Adrenal gland (tissue), 12 donors: ENCODE results near the gene PARP12. TPM values are rescaled to one million over a fixed set of nuclear protein-coding genes. Genes with fewer than 3 reads are reported as not detected.

Experiments used
- DNase-seq, 7 donors: peaks; one replicate each; pipeline ENCODE4 v3.0.0-alpha.2; 2019 to 2020
- H3K27ac ChIP-seq, 5 donors: fragments of 200-600 bp; sonication (generic) in 4 of 5; 1 replicate in 3 of 5; 2 replicates in 2 of 5; pipeline versions ENCODE4 v1.5.1 to v1.8.0; 2016 to 2020; ENCODE audit warnings: mild to moderate bottlenecking in 1 of 5
- H3K27me3 ChIP-seq: fragments of 200-600 bp; 2 replicates; pipeline ENCODE4 v1.8.0; 2021
- H3K36me3 ChIP-seq, 2 donors: fragments of 200-600 bp; replicated peaks in 1 of 2; 1 replicate in 1 of 2; 2 replicates in 1 of 2; pipeline versions ENCODE4 v1.5.1 to v1.8.0; 2018 to 2022
- H3K4me1 ChIP-seq, 2 donors: fragments of 200-600 bp; replicated peaks in 1 of 2; 1 replicate in 1 of 2; 2 replicates in 1 of 2; pipeline versions ENCODE4 v1.5.1 to v1.8.0; 2018 to 2021
- H3K4me3 ChIP-seq, 4 donors: fragments of 200-600 bp; sonication (generic) in 3 of 4; one replicate each; pipeline ENCODE4 v1.5.1; 2016 to 2018
- H3K9me3 ChIP-seq, 3 donors: fragments of 200-600 bp; sonication (generic) in 1 of 3; replicated peaks in 1 of 3; 1 replicate in 2 of 3; 2 replicates in 1 of 3; pipeline versions ENCODE4 v1.5.1 to v1.8.0; 2016 to 2021
- POLR2A ChIP-seq, 2 donors: fragments of 450-650 bp; IDR thresholded peaks; one replicate each; pipeline ENCODE4 v1.6.1; 2017; ENCODE audit warnings: antibody characterized with exemption in 2 of 2, mild to moderate bottlenecking in 2 of 2, moderate library complexity in 1 of 2
- WGBS, 4 donors: extraction: QIAGEN DNeasy Blood & Tissue Kit in 2 of 4; methylation state at CpG; one replicate each; pipeline versions ENCODE4 v1.1.5 to v1.1.7; 2013 to 2017; 5-methylcytosine and 5-hydroxymethylcytosine counted together
- intact Hi-C, 2 donors: fragments of 100-400 bp; cut with DNase I; formaldehyde crosslinking; loops; one replicate each; pipeline versions ENCODE4 v1.14.1 to v1.15.0; 2022 to 2023
- polyA plus RNA-seq, 3 donors: library from polyadenylated mRNA; stranded (reverse); fragments of 200-250 nt in 2 of 3; fragments of 350-450 nt in 1 of 3; fragmentation: Illumina TruSeq in 1 of 3; extraction: RNeasy Lipid Tissue Mini Kit (QIAGEN cat#74804) in 1 of 3; gene quantifications; one replicate each; pipeline ENCODE4 v1.2.3, GENCODE V29; 2013 to 2014
- total RNA-seq, 9 donors: library from RNA; depleted of rRNA in 4 of 9; stranded (reverse); fragments of >200 nt in 4 of 9; fragments of 120-200 nt in 1 of 9; fragmentation: NEBNext Ultra II Directional in 1 of 9; extraction: Animal tissue kit (Norgen Biotek cat#: 25700) in 1 of 9; gene quantifications; one replicate each; pipeline versions ENCODE4 v1.1.0 to v1.2.4, GENCODE V29; 2013 to 2023
- TF ChIP-seq, protein P1 (sequence below), 6 experiments: fragments of 450-650 bp in 4 of 6; fragments of 200-600 bp in 2 of 6; sonication (generic) in 1 of 6; IDR thresholded peaks; 1 replicate in 5 of 6; 2 replicates in 1 of 6; pipeline versions ENCODE4 v1.5.1 to v1.8.0; 2016 to 2021; ENCODE audit warnings: antibody characterized with exemption in 6 of 6, mild to moderate bottlenecking in 2 of 6, moderate library complexity in 1 of 6
- donor health status: healthy with polysubstance abuse.
- donor health status: Bipolar disorder and iron deficiency.
- donor health status: DM: yes; HTN: yes; CAD: no.
- donor health status: DM: no; HTN: no; CAD: no.
- donor health status: DM: no; HTN: no; CAD: no.
- donor health status: DM: yes; HTN: yes; CAD: no.

The PARP12 gene
- total and polyA plus RNA-seq, 12 donors: 11.5 to 49.4 (median 24.1) TPM

DNA sequence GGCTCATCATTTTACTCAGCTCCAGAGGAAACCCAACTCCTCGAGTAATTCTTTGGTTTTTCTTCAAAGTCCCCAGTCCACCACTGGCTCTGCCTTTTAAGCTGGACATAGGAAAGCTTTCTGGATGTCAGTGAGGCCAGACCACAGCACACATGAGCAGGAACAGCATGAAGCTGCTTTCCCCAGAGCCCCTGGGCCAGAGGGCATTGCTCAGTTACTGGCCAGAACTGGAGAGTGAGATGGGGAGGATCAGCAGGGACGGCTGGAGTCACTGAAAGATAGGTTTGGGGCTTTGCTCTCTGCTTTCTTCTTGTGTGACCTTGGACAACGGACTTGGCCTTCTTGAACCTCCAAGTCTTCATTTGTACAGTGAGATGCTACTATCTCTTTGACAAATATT is 43.1 kb downstream of the PARP12 start:
- DNase-seq: no peak
- Histone ChIP-seq H3K4me1 (no peaks in the 10 kb centered on the region), H3K4me3 (no peak overlapping the region), H3K27ac (no peak overlapping the region), H3K9me3 (no peaks in the 10 kb centered on the region), H3K27me3 (no peaks in the 10 kb centered on the region), H3K36me3 (peaks cover 0 to 5% of the 10 kb centered on the region in 2 donors)
- WGBS, 4 donors: 46 to 69% (median 64%) methylated on average over 3 of the region's 3 CpGs
- TF ChIP-seq POLR2A (IDR thresholded peaks at IDR 0.05): no peak
- TF ChIP-seq, protein P1, sequence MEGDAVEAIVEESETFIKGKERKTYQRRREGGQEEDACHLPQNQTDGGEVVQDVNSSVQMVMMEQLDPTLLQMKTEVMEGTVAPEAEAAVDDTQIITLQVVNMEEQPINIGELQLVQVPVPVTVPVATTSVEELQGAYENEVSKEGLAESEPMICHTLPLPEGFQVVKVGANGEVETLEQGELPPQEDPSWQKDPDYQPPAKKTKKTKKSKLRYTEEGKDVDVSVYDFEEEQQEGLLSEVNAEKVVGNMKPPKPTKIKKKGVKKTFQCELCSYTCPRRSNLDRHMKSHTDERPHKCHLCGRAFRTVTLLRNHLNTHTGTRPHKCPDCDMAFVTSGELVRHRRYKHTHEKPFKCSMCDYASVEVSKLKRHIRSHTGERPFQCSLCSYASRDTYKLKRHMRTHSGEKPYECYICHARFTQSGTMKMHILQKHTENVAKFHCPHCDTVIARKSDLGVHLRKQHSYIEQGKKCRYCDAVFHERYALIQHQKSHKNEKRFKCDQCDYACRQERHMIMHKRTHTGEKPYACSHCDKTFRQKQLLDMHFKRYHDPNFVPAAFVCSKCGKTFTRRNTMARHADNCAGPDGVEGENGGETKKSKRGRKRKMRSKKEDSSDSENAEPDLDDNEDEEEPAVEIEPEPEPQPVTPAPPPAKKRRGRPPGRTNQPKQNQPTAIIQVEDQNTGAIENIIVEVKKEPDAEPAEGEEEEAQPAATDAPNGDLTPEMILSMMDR (IDR thresholded peaks at IDR 0.05): no peak
- intact Hi-C loops: no loop called here

DNA sequence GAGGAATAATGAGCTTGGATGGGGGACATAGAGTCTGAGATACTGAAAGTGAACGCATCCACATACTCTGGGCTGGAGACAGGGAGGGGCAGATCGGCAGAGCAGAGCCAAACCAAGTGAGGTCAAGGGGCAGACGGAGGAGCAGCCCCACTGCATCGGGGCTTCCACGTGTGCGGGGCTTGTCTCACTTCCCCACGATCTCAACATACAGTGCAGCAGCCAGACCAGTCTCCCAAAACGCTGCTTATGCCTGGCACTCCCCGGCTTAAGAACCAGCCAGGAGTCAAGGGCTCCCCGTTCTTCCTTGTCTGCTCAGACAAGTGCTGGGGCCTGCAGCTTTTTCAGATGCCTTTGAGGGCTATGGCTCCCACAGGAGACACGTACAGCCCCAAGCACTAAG is 43.6 kb downstream of the PARP12 start:
- TF ChIP-seq POLR2A (IDR thresholded peaks at IDR 0.05): no peak
- TF ChIP-seq, protein P1 (IDR thresholded peaks at IDR 0.05): no peak
- no peak overlapping the region for H3K4me3 ChIP-seq
- no peaks in the 10 kb centered on the region for H3K27me3 ChIP-seq
- no peaks in the 10 kb centered on the region for H3K4me1 ChIP-seq
- no peak for DNase-seq
- no peak overlapping the region for H3K27ac ChIP-seq
- H3K36me3 ChIP-seq: peaks cover 0 to 5% of the 10 kb centered on the region in 2 donors
- WGBS, 4 donors: 59 to 80% (median 69%) methylated on average over 4 to 11 of the region's 11 CpGs
- intact Hi-C loops: no loop called here
- H3K9me3 ChIP-seq: no peaks in the 10 kb centered on the region

DNA sequence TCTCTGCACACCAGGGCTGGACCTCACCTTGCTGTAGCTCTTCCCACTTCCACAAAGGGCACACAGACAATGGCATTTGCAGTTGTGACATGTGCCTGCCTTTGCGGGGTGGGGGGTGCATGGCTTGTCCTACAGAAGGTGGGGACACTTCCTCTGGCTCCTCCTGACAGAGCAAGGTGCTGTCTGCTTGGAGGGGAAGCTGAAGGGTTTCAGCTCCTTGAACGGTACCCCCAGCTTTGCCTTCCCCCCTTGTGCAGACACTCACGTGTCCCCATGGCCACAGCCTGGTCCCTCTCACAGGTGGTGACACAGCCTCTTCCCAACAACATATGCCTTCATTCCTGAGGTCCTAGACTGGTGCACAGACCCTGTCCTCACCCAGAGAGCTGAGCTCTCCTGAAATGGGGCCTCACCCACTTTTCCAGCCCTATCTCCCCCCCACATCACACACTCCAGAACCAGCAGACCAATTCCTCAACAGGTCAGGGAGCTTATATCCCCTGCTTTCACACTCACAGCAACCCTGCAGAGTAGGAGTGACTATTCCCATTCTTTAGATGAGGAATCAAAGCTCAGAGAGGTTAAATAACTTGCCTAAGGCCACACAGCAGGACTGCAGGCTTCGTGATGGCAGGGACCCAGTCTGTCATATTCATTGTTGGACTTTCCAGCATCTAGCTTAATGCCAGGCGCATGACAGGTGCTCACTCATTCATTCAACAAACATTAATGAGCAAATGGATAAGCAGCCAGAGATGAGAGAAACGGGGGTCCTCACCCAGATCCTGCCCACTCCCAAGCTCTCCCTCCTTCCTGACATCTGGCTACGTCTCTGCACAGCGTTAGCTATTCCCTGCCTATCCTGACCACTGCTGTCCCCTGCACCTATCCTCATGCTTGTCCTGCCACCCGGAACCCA is 44.4 kb downstream of the PARP12 start:
- Histone ChIP-seq H3K9me3 (no peaks in the 10 kb centered on the region), H3K4me3 (no peak overlapping the region), H3K36me3 (peaks cover 0 to under 1% of the 10 kb centered on the region in 2 donors), H3K4me1 (no peaks in the 10 kb centered on the region), H3K27ac (no peak overlapping the region), H3K27me3 (no peaks in the 10 kb centered on the region)
- TF ChIP-seq, protein P1 (IDR thresholded peaks at IDR 0.05): no peak
- TF ChIP-seq POLR2A (IDR thresholded peaks at IDR 0.05): no peak
- no peak for DNase-seq
- intact Hi-C loops: no loop called here
- WGBS, 4 donors: 79 to 84% (median 82%) methylated on average over 8 to 9 of the region's 9 CpGs

DNA sequence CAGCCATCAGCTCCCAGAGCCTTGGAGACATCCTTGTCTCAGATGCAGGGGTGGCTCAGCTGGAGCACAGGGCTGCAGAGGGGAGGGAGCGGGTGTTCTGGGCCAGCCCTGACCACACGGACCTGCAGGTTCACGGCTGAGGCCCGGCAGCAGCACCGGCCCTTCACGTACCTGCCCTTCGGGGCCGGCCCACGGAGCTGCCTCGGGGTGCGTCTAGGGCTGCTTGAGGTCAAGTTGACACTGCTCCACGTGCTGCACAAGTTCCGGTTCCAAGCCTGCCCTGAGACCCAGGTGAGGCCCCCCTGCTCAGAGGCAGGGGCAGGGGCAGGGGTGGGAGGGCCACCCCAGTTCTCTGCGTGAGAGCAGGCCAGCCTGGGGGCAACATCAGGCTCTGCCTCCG is 45.2 kb downstream of the PARP12 start:
- Histone ChIP-seq H3K27me3 (no peaks in the 10 kb centered on the region), H3K4me1 (no peaks in the 10 kb centered on the region), H3K27ac (no peak overlapping the region), H3K9me3 (no peaks in the 10 kb centered on the region), H3K4me3 (no peak overlapping the region), H3K36me3 (no peaks in the 10 kb centered on the region)
- 70 to 100% (median 87%) methylated on average over 2 to 15 of the region's 15 CpGs for whole genome bisulfite sequencing, 4 donors
- TF ChIP-seq, protein P1 (IDR thresholded peaks at IDR 0.05): no peak
- TF ChIP-seq POLR2A (IDR thresholded peaks at IDR 0.05): no peak
- intact Hi-C loops: no loop called here
- DNase-seq: no peak
